OCI-LY3 (cell line): Measurements from ENCODE around the gene ENTR1.
"Not testable (repeated sequence)": the region's sequence is repeated elsewhere in the genome, so short reads cannot be mapped to it uniquely, and the experiment has no call there.

Experiments
- H2AFZ ChIP-seq: fragments of 200-600, 300-600 bp; shearing (Covaris generic); 2 replicates; pipeline ENCODE4 v1.6.0; 2014; ENCODE audit warnings: antibody characterized with exemption, low read depth, low read length
- H3K27ac ChIP-seq: fragments of 200-600, 300-600 bp; sonication (generic); 2 replicates; pipeline ENCODE4 v1.5.1; 2014; ENCODE audit warnings: mild to moderate bottlenecking, low read length, moderate library complexity, mixed read lengths
- H3K27me3 ChIP-seq: fragments of 200-600, 300-600 bp; sonication (generic); 2 replicates; pipeline ENCODE4 v1.6.1; 2014; ENCODE audit warnings: low read depth, low read length, mixed read lengths
- H3K36me3 ChIP-seq: fragments of 200-600, 300-600 bp; sonication (generic); replicated peaks from 2 replicates; pipeline ENCODE3; 2014; ENCODE audit warnings: low read depth, low read length, mixed read lengths
- H3K4me1 ChIP-seq: fragments of 300-600, 200-600 bp; sonication (generic); 2 replicates; pipeline ENCODE4 v1.6.1; 2014; ENCODE audit warnings: low read length, mixed read lengths
- H3K4me2 ChIP-seq: fragments of 200-600, 300-600 bp; sonication (generic); 2 replicates; pipeline ENCODE4 v1.6.1; 2014; ENCODE audit warnings: low read length, mixed read lengths
- H3K4me3 ChIP-seq: fragments of 300-600, 200-600 bp; sonication (generic); 2 replicates; pipeline ENCODE4 v1.5.1; 2014; ENCODE audit warnings: antibody characterized with exemption, mild to moderate bottlenecking, low read length, moderate library complexity
- H3K79me2 ChIP-seq: fragments of 300-600, 200-600 bp; shearing (Covaris generic); 2 replicates; pipeline ENCODE4 v1.6.1; 2014; ENCODE audit warnings: mild to moderate bottlenecking, low read length, mixed read lengths
- H3K9ac ChIP-seq: fragments of 300-600, 200-600 bp; shearing (Covaris generic); 2 replicates; pipeline ENCODE4 v1.6.0; 2014; ENCODE audit warnings: mild to moderate bottlenecking, low read length, moderate library complexity
- H3K9me3 ChIP-seq: fragments of 200-600, 300-600 bp; shearing (Covaris generic); 2 replicates; pipeline ENCODE4 v1.6.1; 2014; ENCODE audit warnings: low read length, mixed read lengths; ENCODE audit not compliant: insufficient read depth
- H4K20me1 ChIP-seq: fragments of 200-600, 300-600 bp; sonication (generic); 2 replicates; pipeline ENCODE4 v1.6.1; 2016; ENCODE audit warnings: low read length, mixed read lengths; ENCODE audit not compliant: insufficient read depth
- CTCF ChIP-seq: fragments of 200-600, 300-600 bp; sonication (generic); IDR thresholded peaks from 2 replicates; pipeline ENCODE4 v1.5.1; 2014; ENCODE audit warnings: antibody characterized with exemption, low read length, low read depth
- EZH2phosphoT487 ChIP-seq: fragments of 200-600 bp; shearing (Covaris generic); IDR thresholded peaks from 2 replicates; pipeline ENCODE4 v1.6.1; 2018; ENCODE audit warnings: antibody characterized with exemption, mixed run types, low read depth

The ENTR1 gene

GRCh38 chr9:136412962-136413361 is 2.5 kb upstream of the ENTR1 start:
- peaks cover 52% of the 10 kb centered on the region for H3K36me3 ChIP-seq
- H3K9me3 ChIP-seq = no peaks in the 10 kb centered on the region
- H3K4me1 ChIP-seq = peaks cover 19% of the 10 kb centered on the region
- H2AFZ ChIP-seq = no peak overlapping the region
- peaks cover 63% of the 10 kb centered on the region for H3K79me2 ChIP-seq
- no peak overlapping the region for H3K4me3 ChIP-seq
- no peak overlapping the region for H3K27ac ChIP-seq
- H3K9ac ChIP-seq = no peak overlapping the region
- peaks cover 12% of the 10 kb centered on the region for H4K20me1 ChIP-seq
- TF ChIP-seq EZH2phosphoT487 (no peak), CTCF (no peak)
- H3K4me2 ChIP-seq = no peak overlapping the region
- H3K27me3 ChIP-seq = no peaks in the 10 kb centered on the region

- Histone ChIP-seq H3K9me3 (no peaks in the 10 kb centered on the region), H4K20me1 (peaks cover 12% of the 10 kb centered on the region), H3K4me2 (peak overlapping the region; percentile 98), H3K27me3 (no peaks in the 10 kb centered on the region), H3K4me1 (peaks cover 26% of the 10 kb centered on the region), H2AFZ (no peak overlapping the region), H3K4me3 (peak overlapping the region; percentile 99), H3K36me3 (peaks cover 52% of the 10 kb centered on the region), H3K79me2 (peaks cover 75% of the 10 kb centered on the region), H3K9ac (peak overlapping the region; percentile 86), H3K27ac (no peak overlapping the region)
- TF ChIP-seq CTCF (no peak), EZH2phosphoT487 (no peak)
Observed at GRCh38 chr9:136411378-136411777, 964 bp upstream of the ENTR1 start.

GRCh38 chr9:136409557-136410455 is 608 bp downstream of the ENTR1 start:
- Histone ChIP-seq H3K27me3 (no peaks in the 10 kb centered on the region), H3K9ac (peak overlapping the region; percentile 98), H3K4me3 (peak overlapping the region; percentile 96), H2AFZ (no peak overlapping the region), H4K20me1 (peaks cover 12% of the 10 kb centered on the region), H3K4me2 (peak overlapping the region; percentile 87), H3K9me3 (no peaks in the 10 kb centered on the region), H3K79me2 (peaks cover 79% of the 10 kb centered on the region), H3K4me1 (peaks cover 39% of the 10 kb centered on the region), H3K27ac (peak overlapping the region; percentile 72), H3K36me3 (peaks cover 52% of the 10 kb centered on the region)
- TF ChIP-seq EZH2phosphoT487 (no peak), CTCF (peak; percentile 8; the same call in 1 of the 2 replicates)

GRCh38 chr9:136407911-136408310 is 2.5 kb downstream of the ENTR1 start:
- Histone ChIP-seq H3K9ac (no peak overlapping the region), H4K20me1 (peaks cover 12% of the 10 kb centered on the region), H3K27me3 (no peaks in the 10 kb centered on the region), H3K9me3 (no peaks in the 10 kb centered on the region), H3K4me3 (no peak overlapping the region), H3K36me3 (peaks cover 44% of the 10 kb centered on the region), H2AFZ (no peak overlapping the region), H3K27ac (no peak overlapping the region; the same call in 1 of the 2 replicates), H3K4me1 (peaks cover 58% of the 10 kb centered on the region), H3K79me2 (peaks cover 76% of the 10 kb centered on the region), H3K4me2 (no peak overlapping the region)
- TF ChIP-seq EZH2phosphoT487 = no peak
- no peak for TF ChIP-seq CTCF

GRCh38 chr9:136407061-136407460 is 3.4 kb downstream of the ENTR1 start:
- peaks cover 57% of the 10 kb centered on the region for H3K4me1 ChIP-seq
- H3K27me3 ChIP-seq, H3K4me3 ChIP-seq, H3K27ac ChIP-seq, H3K9me3 ChIP-seq, H3K9ac ChIP-seq, H2AFZ ChIP-seq, H3K4me2 ChIP-seq: not testable (repeated sequence)
- peaks cover 39% of the 10 kb centered on the region for H3K36me3 ChIP-seq
- H3K79me2 ChIP-seq = peaks cover 68% of the 10 kb centered on the region
- peaks cover 11% of the 10 kb centered on the region for H4K20me1 ChIP-seq

- Histone ChIP-seq H3K79me2 (peaks cover 56% of the 10 kb centered on the region), H3K36me3 (peaks cover 42% of the 10 kb centered on the region), H3K9ac (peak overlapping the region; percentile 3; the same call in 1 of the 2 replicates), H3K27ac (peak overlapping the region; percentile 94), H3K4me1 (peaks cover 47% of the 10 kb centered on the region), H3K4me2 (peak overlapping the region; percentile 68; the same call in 1 of the 2 replicates)
- H2AFZ ChIP-seq, H3K27me3 ChIP-seq, H3K9me3 ChIP-seq, H3K4me3 ChIP-seq, H4K20me1 ChIP-seq: not testable (repeated sequence)
Observed at GRCh38 chr9:136405904-136406303, 4.5 kb downstream of the ENTR1 start.
